C4-2B (cell line): ENCODE measurements around the gene PAFAH1B2.
"Not testable (repeated sequence)": the region's sequence is repeated elsewhere in the genome, so short reads cannot be mapped to it uniquely, and the experiment has no call there.

ENCODE experiments used
- H3K27ac ChIP-seq: fragments of 450-650 bp; 2 replicates; pipeline ENCODE4 v1.5.1; 2017
- CTCF ChIP-seq: fragments of 450-650 bp; conservative IDR thresholded peaks from 2 replicates; pipeline ENCODE4 v1.5.1; 2017; ENCODE audit warnings: mild to moderate bottlenecking
- ZFX ChIP-seq: fragments of 450-650 bp; IDR thresholded peaks from 2 replicates; pipeline ENCODE4 v1.6.1; 2017

The PAFAH1B2 gene

GRCh38 chr11:117098269-117099232, 45.5 kb upstream of the PAFAH1B2 start, which contains the start of gene SIK3:
TSS of gene SIK3 (minus strand) at chr11:117098428. CDS start at chr11:117098415, 13 bp downstream.
- TF ChIP-seq ZFX (peak; percentile 8), CTCF (peak; percentile 47)
- H3K27ac ChIP-seq: peak within 1 kb of the TSS; percentile 94

GRCh38 chr11:117099696-117100095, 44.4 kb upstream of the PAFAH1B2 start:
- H3K27ac ChIP-seq: no peak overlapping the region
- TF ChIP-seq CTCF: no peak
- TF ChIP-seq ZFX: no peak

- TF ChIP-seq ZFX (no peak), CTCF (no peak)
- H3K27ac ChIP-seq: no peak overlapping the region
Observed at GRCh38 chr11:117100556-117100955, 43.5 kb upstream of the PAFAH1B2 start.

GRCh38 chr11:117107701-117108590, 36.1 kb upstream of the PAFAH1B2 start:
- H3K27ac ChIP-seq: no peak overlapping the region
- TF ChIP-seq ZFX (no peak), CTCF (no peak)

- H3K27ac ChIP-seq: no peak overlapping the region
- TF ChIP-seq CTCF (no peak), ZFX (no peak)
Observed at GRCh38 chr11:117110294-117110950, 33.7 kb upstream of the PAFAH1B2 start.

- not testable (repeated sequence) for H3K27ac ChIP-seq
Observed at GRCh38 chr11:117112497-117112896, 31.6 kb upstream of the PAFAH1B2 start.

- H3K27ac ChIP-seq: not testable (repeated sequence)
Observed at GRCh38 chr11:117112939-117113338, 31.1 kb upstream of the PAFAH1B2 start.
